Hepatocyte (in vitro differentiated cells): ENCODE data around the gene LMF1. TPM values are rescaled to one million over a fixed set of nuclear protein-coding genes. Genes with fewer than 3 reads are reported as not detected.

Experiments used
- DNase-seq: peaks from one replicate; pipeline ENCODE4 v3.0.0-alpha.2; 2016; ENCODE audit warnings: low spot score
- H2AFZ ChIP-seq: fragments of 200-600 bp; sonication (generic); 2 replicates; pipeline ENCODE4 v1.6.0; 2016; ENCODE audit warnings: antibody characterized with exemption, mild to moderate bottlenecking
- H3K27ac ChIP-seq: fragments of 200-600 bp; sonication (generic); 2 replicates; pipeline ENCODE4 v1.5.1; 2016; ENCODE audit warnings: mild to moderate bottlenecking
- H3K27me3 ChIP-seq: fragments of 200-600 bp; sonication (generic); 2 replicates; pipeline ENCODE4 v1.6.1; 2016
- H3K36me3 ChIP-seq: fragments of 200-600 bp; sonication (generic); replicated peaks from 2 replicates; pipeline ENCODE4 v1.5.1; 2016; ENCODE audit warnings: low read depth; ENCODE audit not compliant: insufficient read depth
- H3K4me1 ChIP-seq: fragments of 200-600 bp; sonication (generic); 2 replicates; pipeline ENCODE4 v1.5.1; 2016; ENCODE audit warnings: mild to moderate bottlenecking, moderate library complexity; ENCODE audit not compliant: insufficient read depth
- H3K4me2 ChIP-seq: fragments of 200-600 bp; sonication (generic); 2 replicates; pipeline ENCODE4 v1.6.0; 2016
- H3K4me3 ChIP-seq: fragments of 200-600 bp; sonication (generic); 2 replicates; pipeline ENCODE4 v1.5.1; 2016; ENCODE audit warnings: mild to moderate bottlenecking
- H3K79me2 ChIP-seq: fragments of 200-600 bp; sonication (generic); 2 replicates; pipeline ENCODE4 v1.6.0; 2017; ENCODE audit warnings: mild to moderate bottlenecking
- H3K9me2 ChIP-seq: fragments of 200-600 bp; sonication (generic); replicated peaks from 2 replicates; pipeline ENCODE4 v1.6.0; 2017; ENCODE audit warnings: mild to moderate bottlenecking; ENCODE audit not compliant: insufficient read depth
- H3K9me3 ChIP-seq: fragments of 200-600 bp; sonication (generic); 2 replicates; pipeline ENCODE4 v1.5.1; 2016; ENCODE audit warnings: low read depth, mild to moderate bottlenecking
- H4K20me1 ChIP-seq: fragments of 200-600 bp; sonication (generic); 2 replicates; pipeline ENCODE4 v1.6.0; 2016; ENCODE audit warnings: mild to moderate bottlenecking; ENCODE audit not compliant: insufficient read depth, poor library complexity, severe bottlenecking
- EZH2 ChIP-seq: fragments of 200-600 bp; sonication (generic); IDR thresholded peaks from 2 replicates; pipeline ENCODE4 v1.6.1; 2016; ENCODE audit warnings: antibody characterized with exemption, mild to moderate bottlenecking, borderline replicate concordance
- EZH2phosphoT487 ChIP-seq: fragments of 200-600 bp; sonication (generic); IDR thresholded peaks from one replicate; pipeline ENCODE4 v1.6.1; 2018; ENCODE audit warnings: antibody characterized with exemption, mild to moderate bottlenecking, low read depth, moderate library complexity; ENCODE audit not compliant: unreplicated experiment, severe bottlenecking
- WGBS: methylation state at CpG from one replicate; pipeline ENCODE4 v1.1.6; 2016; ENCODE audit warnings: low lambda C conversion rate; ENCODE audit errors: missing lambda C conversion rate; 5-methylcytosine and 5-hydroxymethylcytosine counted together
- polyA plus RNA-seq: library from polyadenylated mRNA; unstranded; fragments of >200 nt; fragmentation: Nextera tagmentation; extraction: Ambion mirVana; gene quantifications from 2 replicates; pipeline ENCODE4 v1.2.1, GENCODE V29; 2016
- total RNA-seq: library from RNA; depleted of rRNA; stranded (reverse); fragments of >200 nt; gene quantifications from 2 replicates; pipeline ENCODE4 v1.2.3, GENCODE V29; 2014
- TF ChIP-seq, protein P1 (sequence below): fragments of 200-600 bp; sonication (generic); IDR thresholded peaks from 2 replicates; pipeline ENCODE4 v1.5.1; 2016; ENCODE audit warnings: antibody characterized with exemption, mild to moderate bottlenecking; ENCODE audit not compliant: poor library complexity

The LMF1 gene
- total and polyA plus RNA-seq, 2 experiments from 2014 or later = 27.2 to 34.3 TPM

DNA sequence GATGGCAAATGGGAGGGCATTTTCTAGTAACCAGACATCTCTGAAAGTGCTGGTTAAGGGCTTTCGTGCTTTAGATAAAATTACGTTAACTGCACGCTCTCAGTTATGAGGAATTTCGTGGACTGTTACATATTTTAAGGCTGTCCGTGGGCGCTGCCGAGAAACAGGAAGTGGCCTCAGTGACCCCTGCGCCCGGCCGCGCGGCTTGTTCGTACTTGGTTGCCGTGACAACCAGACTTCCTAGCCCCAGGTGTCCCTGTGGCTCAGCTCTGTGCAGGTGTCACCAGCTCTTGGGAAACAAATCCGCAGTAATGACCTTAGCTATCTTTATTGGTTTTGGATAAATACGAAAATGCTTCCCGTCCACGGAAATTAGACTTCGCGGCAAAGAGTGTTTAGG is 52.7 kb downstream of the LMF1 start:
- DNase-seq = peak; percentile 30
- no peaks in the 10 kb centered on the region for H3K27me3 ChIP-seq
- H2AFZ ChIP-seq = no peak overlapping the region
- no peak overlapping the region for H3K27ac ChIP-seq
- no peaks in the 10 kb centered on the region for H3K36me3 ChIP-seq
- peaks cover 14% of the 10 kb centered on the region for H3K4me1 ChIP-seq
- H4K20me1 ChIP-seq = no peaks in the 10 kb centered on the region
- TF ChIP-seq EZH2phosphoT487 (no peak), EZH2 (no peak)
- TF ChIP-seq, protein P1, sequence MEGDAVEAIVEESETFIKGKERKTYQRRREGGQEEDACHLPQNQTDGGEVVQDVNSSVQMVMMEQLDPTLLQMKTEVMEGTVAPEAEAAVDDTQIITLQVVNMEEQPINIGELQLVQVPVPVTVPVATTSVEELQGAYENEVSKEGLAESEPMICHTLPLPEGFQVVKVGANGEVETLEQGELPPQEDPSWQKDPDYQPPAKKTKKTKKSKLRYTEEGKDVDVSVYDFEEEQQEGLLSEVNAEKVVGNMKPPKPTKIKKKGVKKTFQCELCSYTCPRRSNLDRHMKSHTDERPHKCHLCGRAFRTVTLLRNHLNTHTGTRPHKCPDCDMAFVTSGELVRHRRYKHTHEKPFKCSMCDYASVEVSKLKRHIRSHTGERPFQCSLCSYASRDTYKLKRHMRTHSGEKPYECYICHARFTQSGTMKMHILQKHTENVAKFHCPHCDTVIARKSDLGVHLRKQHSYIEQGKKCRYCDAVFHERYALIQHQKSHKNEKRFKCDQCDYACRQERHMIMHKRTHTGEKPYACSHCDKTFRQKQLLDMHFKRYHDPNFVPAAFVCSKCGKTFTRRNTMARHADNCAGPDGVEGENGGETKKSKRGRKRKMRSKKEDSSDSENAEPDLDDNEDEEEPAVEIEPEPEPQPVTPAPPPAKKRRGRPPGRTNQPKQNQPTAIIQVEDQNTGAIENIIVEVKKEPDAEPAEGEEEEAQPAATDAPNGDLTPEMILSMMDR = no peak
- H3K79me2 ChIP-seq = no peaks in the 10 kb centered on the region
- H3K9me3 ChIP-seq = no peaks in the 10 kb centered on the region
- no peak overlapping the region for H3K4me2 ChIP-seq
- 78% methylated on average over 20 of the region's 20 CpGs for WGBS
- no peak overlapping the region for H3K4me3 ChIP-seq
- H3K9me2 ChIP-seq = no peaks in the 10 kb centered on the region

DNA sequence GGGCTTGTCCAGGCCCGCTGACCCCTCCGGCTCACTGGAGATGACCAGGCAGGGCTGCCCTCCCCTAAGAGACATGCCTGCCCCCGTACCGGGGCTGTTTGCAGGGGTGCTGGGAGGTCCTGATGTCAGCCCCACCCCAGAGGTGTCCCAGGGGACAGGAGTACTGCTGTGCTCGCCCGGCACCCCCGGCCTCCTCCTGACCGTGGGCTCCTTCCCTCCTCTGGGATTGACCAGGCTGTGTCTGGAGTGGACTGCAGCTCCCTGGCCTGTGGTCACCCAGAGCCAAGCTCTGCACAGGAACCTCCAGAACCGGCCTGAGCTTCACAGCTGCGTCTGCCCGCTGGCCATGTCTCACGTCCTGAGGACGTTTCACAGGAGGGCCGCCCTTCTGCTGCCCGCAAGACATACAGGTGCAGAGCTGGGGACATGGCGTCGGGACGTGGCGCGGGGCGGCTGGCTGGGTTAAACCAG is 53.2 kb downstream of the LMF1 start:
- H3K79me2 ChIP-seq = no peaks in the 10 kb centered on the region
- no peak overlapping the region for H3K4me2 ChIP-seq
- no peaks in the 10 kb centered on the region for H4K20me1 ChIP-seq
- H2AFZ ChIP-seq = no peak overlapping the region
- H3K27ac ChIP-seq = no peak overlapping the region
- no peaks in the 10 kb centered on the region for H3K36me3 ChIP-seq
- no peak for TF ChIP-seq EZH2
- TF ChIP-seq, protein P1 = no peak
- no peak for TF ChIP-seq EZH2phosphoT487
- H3K9me2 ChIP-seq = no peaks in the 10 kb centered on the region
- H3K4me1 ChIP-seq = peaks cover 14% of the 10 kb centered on the region
- H3K4me3 ChIP-seq = no peak overlapping the region
- no peaks in the 10 kb centered on the region for H3K9me3 ChIP-seq
- 95% methylated on average over 21 of the region's 21 CpGs for WGBS
- H3K27me3 ChIP-seq = no peaks in the 10 kb centered on the region
- DNase-seq = no peak

DNA sequence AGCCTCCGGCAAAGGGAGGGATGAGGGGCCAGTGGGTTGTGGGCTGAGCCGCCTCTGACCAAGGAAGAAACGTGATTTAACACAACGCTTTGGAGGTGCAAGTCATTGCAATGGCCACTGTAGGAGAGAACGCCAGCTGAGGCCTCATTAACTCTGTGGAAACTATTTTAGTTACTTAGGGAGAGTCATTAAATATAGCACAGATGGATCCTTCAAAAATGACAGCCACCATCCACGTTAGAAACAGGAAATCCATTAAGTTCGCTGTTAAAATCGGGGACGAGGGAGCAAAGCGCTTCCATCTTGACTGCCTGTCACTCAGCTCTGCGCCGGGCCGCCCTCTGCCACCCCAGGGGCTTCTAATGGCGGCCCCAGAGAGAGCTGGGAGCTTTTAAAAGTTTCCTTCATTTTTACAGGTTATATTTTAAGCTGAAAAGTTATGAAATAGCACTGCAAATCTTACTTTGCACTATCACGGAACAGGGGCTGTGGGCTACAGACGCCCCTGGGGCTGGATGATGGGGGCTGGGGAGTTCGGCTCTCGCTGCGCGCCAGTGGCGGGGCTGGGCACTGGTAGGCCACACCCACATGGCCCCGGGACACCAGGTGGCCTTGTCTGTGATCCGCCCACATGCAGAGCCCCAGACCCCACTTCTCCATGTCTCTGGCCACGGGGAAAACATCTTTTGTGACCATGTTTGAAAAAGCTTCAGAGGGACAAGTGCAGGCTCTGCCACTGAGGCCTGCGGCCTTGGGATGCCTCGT is 54.6 kb downstream of the LMF1 start:
- H4K20me1 ChIP-seq = no peaks in the 10 kb centered on the region
- no peak overlapping the region for H3K27ac ChIP-seq
- H2AFZ ChIP-seq = no peak overlapping the region
- H3K4me3 ChIP-seq = no peak overlapping the region
- no peak overlapping the region for H3K4me2 ChIP-seq
- no peaks in the 10 kb centered on the region for H3K9me2 ChIP-seq
- H3K4me1 ChIP-seq = peaks cover 14% of the 10 kb centered on the region
- no peak for DNase-seq
- H3K79me2 ChIP-seq = no peaks in the 10 kb centered on the region
- TF ChIP-seq, protein P1 = no peak
- TF ChIP-seq EZH2 = no peak
- no peak for TF ChIP-seq EZH2phosphoT487
- H3K36me3 ChIP-seq = no peaks in the 10 kb centered on the region
- no peaks in the 10 kb centered on the region for H3K27me3 ChIP-seq
- H3K9me3 ChIP-seq = no peaks in the 10 kb centered on the region
- WGBS = 79% methylated on average over 26 of the region's 26 CpGs
